T-helper 17 cell (primary cell): ENCODE measurements around the gene TREML2. TPM values are rescaled to one million over a fixed set of nuclear protein-coding genes. Genes with fewer than 3 reads are reported as not detected.
"Not testable (repeated sequence)": the region's sequence is repeated elsewhere in the genome, so short reads cannot be mapped to it uniquely, and the experiment has no call there.

Experiments used
- ATAC-seq: fragments of 150-1000 bp; cut with Tn5 transposase; 2 replicates; pipeline ENCODE4 v1.10.0; 2021; ENCODE audit warnings: mild to moderate bottlenecking, moderate library complexity
- DNase-seq, 3 donors: peaks; one replicate each; pipeline versions ENCODE4 v3.0.0 to v3.0.0-alpha.2; 2020 to 2021
- H3K9me3 ChIP-seq: one replicate; pipeline ENCODE4 v1.7.0; 2013; ENCODE audit warnings: low read length, mild to moderate bottlenecking; ENCODE audit not compliant: control insufficient read depth, poor library complexity, severe bottlenecking
- H3K27ac Mint-ChIP-seq: one replicate; pipeline ENCODE4 v1.8.0; 2022; ENCODE audit warnings: mild to moderate bottlenecking, moderate library complexity, mixed read lengths
- H3K27me3 Mint-ChIP-seq: one replicate; pipeline ENCODE4 v1.8.0; 2022; ENCODE audit warnings: mixed read lengths
- H3K36me3 Mint-ChIP-seq: one replicate; pipeline ENCODE4 v1.8.0; 2022; ENCODE audit warnings: low read depth, mixed read lengths
- H3K4me1 Mint-ChIP-seq: one replicate; pipeline ENCODE4 v1.8.0; 2022; ENCODE audit warnings: mild to moderate bottlenecking, mixed read lengths
- H3K4me3 Mint-ChIP-seq: one replicate; pipeline ENCODE4 v1.8.0; 2022; ENCODE audit warnings: mild to moderate bottlenecking, moderate library complexity, mixed read lengths
- total RNA-seq, 4 donors: library from RNA in 2 of 4; stranded (reverse) in 2 of 4; gene quantifications; one replicate each; pipeline ENCODE4 v1.2.3 and lab custom pipeline; 2022 to 2026

TREML2 gene
- total RNA-seq, 2 donors from 2014 or later, result 2.9 to 3.8 TPM

GRCh38 chr6:41199552-41200246 lies 1.2 kb downstream of the TREML2 start:
- ATAC-seq (peak; percentile 59), DNase-seq (no peak)
- Mint-ChIP-seq H3K27me3 (no peaks in the 10 kb centered on the region), H3K27ac (peak overlapping the region; percentile 97), H3K4me3 (peak overlapping the region; percentile 87), H3K4me1 (peaks cover 54% of the 10 kb centered on the region), H3K36me3 (peaks cover 5% of the 10 kb centered on the region)
- no peaks in the 10 kb centered on the region for H3K9me3 ChIP-seq

DNA sequence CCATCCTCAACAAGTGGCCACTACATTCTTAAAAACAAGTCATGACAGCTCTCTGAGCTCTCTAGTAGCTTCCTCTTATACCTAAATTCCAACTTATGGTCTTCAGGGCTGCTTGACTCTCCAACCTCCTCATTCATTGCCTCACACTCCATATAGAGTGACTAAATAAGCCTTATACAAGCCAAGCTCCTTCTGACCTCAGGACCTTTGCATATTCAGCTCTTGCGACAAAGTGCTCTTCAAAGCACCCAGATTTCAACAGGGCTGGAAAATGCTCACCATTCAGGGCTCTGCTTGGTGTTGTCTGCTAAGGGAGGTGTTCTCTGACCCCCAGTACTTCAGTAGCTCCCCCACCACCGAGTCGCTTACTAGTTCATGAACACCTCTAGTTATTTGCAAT lies 3.7 kb downstream of the TREML2 start:
- peaks cover 62% of the 10 kb centered on the region for H3K4me1 Mint-ChIP-seq
- no peak overlapping the region for H3K4me3 Mint-ChIP-seq
- DNase-seq (no peak), ATAC-seq (no peak)
- H3K36me3 Mint-ChIP-seq, result peaks cover 5% of the 10 kb centered on the region
- no peaks in the 10 kb centered on the region for H3K27me3 Mint-ChIP-seq
- peak overlapping the region; percentile 24 for H3K27ac Mint-ChIP-seq
- no peaks in the 10 kb centered on the region for H3K9me3 ChIP-seq

DNA sequence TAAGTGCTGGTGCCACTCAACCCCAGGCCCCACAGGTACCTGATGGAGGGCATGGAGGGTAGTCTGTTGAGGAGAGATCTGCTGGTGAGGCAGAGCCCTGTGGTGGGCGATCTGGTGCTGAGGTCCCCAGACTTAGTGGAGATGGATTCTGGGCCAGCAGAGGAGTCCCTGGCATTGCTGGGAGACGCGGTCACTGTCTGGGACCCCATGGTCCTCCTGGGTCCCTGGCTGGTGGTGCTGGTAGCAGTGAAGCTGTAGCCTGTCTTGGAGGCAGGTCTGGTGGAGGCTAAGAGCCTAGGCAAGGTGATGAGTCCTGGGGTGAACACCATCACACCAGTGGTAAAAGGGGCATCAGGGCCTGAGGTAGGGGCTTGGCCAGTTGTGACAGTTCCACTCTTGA lies 6.6 kb downstream of the TREML2 start:
- DNase-seq (no peak), ATAC-seq (no peak)
- Mint-ChIP-seq H3K36me3 (peaks cover 5% of the 10 kb centered on the region), H3K4me3 (peak overlapping the region; percentile 12), H3K27me3 (no peaks in the 10 kb centered on the region), H3K27ac (peak overlapping the region; percentile 56), H3K4me1 (peaks cover 43% of the 10 kb centered on the region)
- H3K9me3 ChIP-seq, result peaks cover 3% of the 10 kb centered on the region

- peaks cover 5% of the 10 kb centered on the region for H3K36me3 Mint-ChIP-seq
- ATAC-seq (no peak), DNase-seq (no peak)
- peaks cover 41% of the 10 kb centered on the region for H3K4me1 Mint-ChIP-seq
- peak overlapping the region; percentile 85 for H3K27ac Mint-ChIP-seq
- peaks cover 3% of the 10 kb centered on the region for H3K9me3 ChIP-seq
- H3K4me3 Mint-ChIP-seq, result no peak overlapping the region
- no peaks in the 10 kb centered on the region for H3K27me3 Mint-ChIP-seq
These were observed 7.1 kb downstream of the TREML2 start for GRCh38 chr6:41193884-41194283.

DNA sequence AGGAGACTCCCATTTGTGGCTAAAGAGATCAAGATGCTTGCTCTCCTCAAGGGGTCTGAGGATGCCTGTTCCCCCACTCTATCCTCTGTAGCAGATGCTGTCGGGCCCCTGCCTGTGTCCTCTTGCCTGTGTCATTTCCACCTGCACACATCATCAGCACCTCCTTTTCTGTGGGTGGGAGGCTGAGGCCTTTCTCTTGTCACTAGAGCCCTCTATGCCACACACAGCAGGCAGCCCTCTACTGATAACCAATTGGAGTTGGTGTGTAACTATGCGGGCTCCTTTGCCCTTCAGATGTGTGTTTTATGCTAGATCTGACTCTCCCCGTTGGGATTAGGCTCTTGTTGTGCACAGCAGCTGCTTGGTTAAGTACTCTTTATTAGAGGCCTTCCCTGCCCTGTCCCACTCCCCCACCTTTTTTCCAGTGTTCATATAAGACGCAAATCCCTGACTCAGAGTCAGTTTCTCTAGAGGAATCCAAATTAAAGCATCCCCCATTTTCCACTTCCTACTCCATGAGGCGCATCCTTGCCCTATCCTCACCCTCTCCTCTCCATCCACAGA lies 7.7 kb downstream of the TREML2 start:
- Mint-ChIP-seq H3K27ac (peak overlapping the region; percentile 85), H3K36me3 (peaks cover 5% of the 10 kb centered on the region), H3K27me3 (no peaks in the 10 kb centered on the region), H3K4me3 (no peak overlapping the region), H3K4me1 (peaks cover 44% of the 10 kb centered on the region)
- peaks cover 3% of the 10 kb centered on the region for H3K9me3 ChIP-seq
- ATAC-seq, result no peak
- DNase-seq, result no peak

DNA sequence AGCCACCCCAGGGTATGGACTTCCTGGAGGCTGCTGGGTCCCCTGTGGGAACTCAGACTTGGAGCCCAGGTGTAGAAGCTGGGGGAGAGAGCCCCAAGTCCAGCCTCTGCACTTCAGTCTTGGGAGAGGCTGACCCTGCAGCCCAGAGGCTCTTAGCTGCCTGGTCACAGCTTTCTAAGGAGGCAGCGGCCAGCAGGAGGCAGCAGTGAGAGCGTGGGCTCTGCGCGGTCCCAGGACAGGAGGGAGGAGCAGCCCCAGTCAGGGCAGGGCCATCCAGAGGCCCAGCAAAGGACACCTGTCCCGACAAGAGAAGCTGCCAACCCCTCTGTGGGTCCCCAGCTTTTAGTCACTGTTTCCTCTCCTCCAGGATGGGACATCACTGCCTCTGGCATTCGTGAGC lies 9.4 kb downstream of the TREML2 start:
- DNase-seq (peak in 1 of 3 donors; percentile 41), ATAC-seq (peak; percentile 75)
- Mint-ChIP-seq H3K4me1 (peaks cover 43% of the 10 kb centered on the region), H3K27ac (no peak overlapping the region), H3K36me3 (peaks cover 2% of the 10 kb centered on the region), H3K4me3 (no peak overlapping the region), H3K27me3 (no peaks in the 10 kb centered on the region)
- peaks cover 3% of the 10 kb centered on the region for H3K9me3 ChIP-seq

DNA sequence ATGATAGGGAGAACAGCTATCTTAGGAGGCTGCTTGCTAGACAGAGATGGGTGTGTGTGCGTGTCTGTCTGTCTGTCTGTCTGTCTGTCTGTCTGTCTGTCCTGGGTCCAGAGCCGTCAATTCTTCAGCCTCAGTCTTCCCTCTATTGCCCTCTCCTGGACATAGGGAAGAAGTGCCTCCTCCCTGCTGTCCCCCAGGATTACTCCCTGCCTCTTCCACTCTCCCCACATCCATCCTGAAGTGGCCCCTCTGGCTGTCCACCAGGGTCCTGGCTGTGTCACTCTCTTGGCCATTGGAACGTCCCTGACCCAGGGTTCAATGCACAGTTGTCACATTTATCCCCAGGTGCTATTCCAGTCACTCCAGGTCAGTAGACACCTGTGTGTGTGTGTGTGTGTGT lies 10.2 kb downstream of the TREML2 start:
- no peak overlapping the region for H3K27ac Mint-ChIP-seq
- H3K9me3 ChIP-seq, result peaks cover 3% of the 10 kb centered on the region
- no peak for ATAC-seq
- no peak for DNase-seq
- peaks cover 2% of the 10 kb centered on the region for H3K36me3 Mint-ChIP-seq
- H3K27me3 Mint-ChIP-seq, result no peaks in the 10 kb centered on the region
- H3K4me1 Mint-ChIP-seq, result peaks cover 45% of the 10 kb centered on the region
- no peak overlapping the region for H3K4me3 Mint-ChIP-seq

GRCh38 chr6:41189967-41190366 lies 11.0 kb downstream of the TREML2 start:
- no peak overlapping the region for H3K27ac Mint-ChIP-seq
- H3K4me1 Mint-ChIP-seq, result peaks cover 50% of the 10 kb centered on the region
- H3K4me3 Mint-ChIP-seq, result no peak overlapping the region
- H3K36me3 Mint-ChIP-seq, result peaks cover 2% of the 10 kb centered on the region
- ATAC-seq, result no peak
- no peak for DNase-seq
- H3K27me3 Mint-ChIP-seq, result no peaks in the 10 kb centered on the region
- peaks cover 3% of the 10 kb centered on the region for H3K9me3 ChIP-seq

DNA sequence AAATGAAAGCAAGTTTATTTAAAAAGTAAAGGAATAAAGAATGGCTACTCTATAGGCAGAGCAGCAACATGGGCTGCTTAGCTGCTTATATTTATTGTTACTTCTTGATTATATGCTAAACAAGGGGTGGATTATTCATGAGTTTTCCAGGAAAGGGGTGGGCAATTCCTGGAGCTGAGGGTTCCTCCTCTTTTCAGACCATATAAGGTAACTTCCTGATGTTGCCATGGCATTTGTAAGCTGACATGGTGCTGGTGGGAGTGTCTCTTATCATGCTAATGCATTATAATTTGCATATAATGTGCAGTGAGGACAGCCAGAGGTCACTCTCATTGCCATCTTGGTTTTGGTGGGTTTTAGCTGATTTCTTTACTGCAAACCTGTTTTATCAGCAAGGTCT lies 11.9 kb downstream of the TREML2 start:
- not testable (repeated sequence) for H3K27me3 Mint-ChIP-seq, H3K4me3 Mint-ChIP-seq, ATAC-seq, H3K9me3 ChIP-seq, DNase-seq, H3K27ac Mint-ChIP-seq, H3K36me3 Mint-ChIP-seq
- H3K4me1 Mint-ChIP-seq, result peaks cover 42% of the 10 kb centered on the region

GRCh38 chr6:41187924-41188886 lies 12.7 kb downstream of the TREML2 start:
- H3K4me3 Mint-ChIP-seq, result no peak overlapping the region
- no peaks in the 10 kb centered on the region for H3K36me3 Mint-ChIP-seq
- H3K27me3 Mint-ChIP-seq, result no peaks in the 10 kb centered on the region
- peaks cover 38% of the 10 kb centered on the region for H3K4me1 Mint-ChIP-seq
- H3K9me3 ChIP-seq, result peaks cover 3% of the 10 kb centered on the region
- no peak for ATAC-seq
- no peak overlapping the region for H3K27ac Mint-ChIP-seq
- DNase-seq, result no peak

DNA sequence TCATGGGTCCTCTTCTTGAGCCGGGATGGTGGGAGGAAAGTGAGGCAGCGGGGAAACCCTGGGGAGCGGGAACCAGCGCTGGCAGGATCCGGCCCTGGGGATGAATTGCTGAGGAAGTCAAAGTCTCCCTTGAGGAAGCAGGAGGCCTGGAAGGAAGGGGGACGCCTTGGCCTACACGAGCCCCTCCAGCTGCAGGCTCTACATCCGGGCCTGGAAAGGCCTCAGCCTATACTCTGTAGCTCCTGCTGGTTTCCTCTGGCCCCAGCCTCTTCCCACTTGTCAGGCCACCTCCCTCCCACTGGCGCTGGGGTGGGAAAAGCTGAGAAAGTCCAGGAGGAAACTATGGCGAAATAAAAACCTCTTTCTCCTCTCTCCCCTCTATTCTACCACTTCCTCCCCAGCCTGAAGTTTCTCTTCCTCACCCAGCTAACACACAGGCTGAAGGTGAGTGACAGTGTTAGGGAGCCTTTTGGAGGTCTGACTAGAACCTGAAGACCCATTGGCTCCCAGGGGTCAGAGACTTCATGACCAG lies 14.9 kb downstream of the TREML2 start:
- no peaks in the 10 kb centered on the region for H3K36me3 Mint-ChIP-seq
- no peaks in the 10 kb centered on the region for H3K27me3 Mint-ChIP-seq
- no peak overlapping the region for H3K4me3 Mint-ChIP-seq
- no peak overlapping the region for H3K27ac Mint-ChIP-seq
- DNase-seq (no peak), ATAC-seq (no peak)
- H3K4me1 Mint-ChIP-seq, result peaks cover 34% of the 10 kb centered on the region
- H3K9me3 ChIP-seq, result peaks cover 3% of the 10 kb centered on the region

GRCh38 chr6:41184761-41185160 lies 16.2 kb downstream of the TREML2 start:
- Mint-ChIP-seq H3K27me3 (peaks cover 5% of the 10 kb centered on the region), H3K4me1 (peaks cover 34% of the 10 kb centered on the region), H3K27ac (peak overlapping the region; percentile 51), H3K36me3 (no peaks in the 10 kb centered on the region), H3K4me3 (no peak overlapping the region)
- ATAC-seq, result no peak
- peaks cover 2% of the 10 kb centered on the region for H3K9me3 ChIP-seq
- no peak for DNase-seq
